IMR-90 (cell line): Measurements from ENCODE around the gene KCNIP3.

Experiments used
- BHLHE40 ChIP-seq: fragments of 150-350 bp; IDR thresholded peaks from 2 replicates; pipeline ENCODE4 v1.6.1; 2016; ENCODE audit warnings: mild to moderate bottlenecking, low read depth, low read length
- MAFK ChIP-seq: IDR thresholded peaks from 2 replicates; pipeline ENCODE4 v1.6.1; 2012; ENCODE audit warnings: low read depth, low read length, improper control_type of control experiment
- MXI1 ChIP-seq: IDR thresholded peaks from 2 replicates; pipeline ENCODE4 v1.6.1; 2012; ENCODE audit warnings: low read depth, mild to moderate bottlenecking, low read length, moderate library complexity, borderline replicate concordance
- POLR2A ChIP-seq: IDR thresholded peaks from 2 replicates; pipeline ENCODE4 v1.6.1; 2012; ENCODE audit warnings: mild to moderate bottlenecking, low read depth, low read length
- RAD21 ChIP-seq: IDR thresholded peaks from 2 replicates; pipeline ENCODE4 v1.6.1; 2012; ENCODE audit warnings: low read length, improper control_type of control experiment
- RFX5 ChIP-seq: IDR thresholded peaks from 2 replicates; pipeline ENCODE4 v1.8.0; 2012; ENCODE audit warnings: low read depth, mild to moderate bottlenecking, low read length, moderate library complexity
- TF ChIP-seq, protein P1 (sequence below): conservative IDR thresholded peaks from 2 replicates; pipeline ENCODE4 v1.5.1; 2012; ENCODE audit warnings: mild to moderate bottlenecking, low read depth, low read length, improper control_type of control experiment
- TF ChIP-seq, protein P2 (sequence below): fragments of 150-350 bp; IDR thresholded peaks from 2 replicates; pipeline ENCODE4 v1.6.1; 2017; ENCODE audit warnings: mild to moderate bottlenecking, antibody characterized with exemption, low read length, low read depth

DNA sequence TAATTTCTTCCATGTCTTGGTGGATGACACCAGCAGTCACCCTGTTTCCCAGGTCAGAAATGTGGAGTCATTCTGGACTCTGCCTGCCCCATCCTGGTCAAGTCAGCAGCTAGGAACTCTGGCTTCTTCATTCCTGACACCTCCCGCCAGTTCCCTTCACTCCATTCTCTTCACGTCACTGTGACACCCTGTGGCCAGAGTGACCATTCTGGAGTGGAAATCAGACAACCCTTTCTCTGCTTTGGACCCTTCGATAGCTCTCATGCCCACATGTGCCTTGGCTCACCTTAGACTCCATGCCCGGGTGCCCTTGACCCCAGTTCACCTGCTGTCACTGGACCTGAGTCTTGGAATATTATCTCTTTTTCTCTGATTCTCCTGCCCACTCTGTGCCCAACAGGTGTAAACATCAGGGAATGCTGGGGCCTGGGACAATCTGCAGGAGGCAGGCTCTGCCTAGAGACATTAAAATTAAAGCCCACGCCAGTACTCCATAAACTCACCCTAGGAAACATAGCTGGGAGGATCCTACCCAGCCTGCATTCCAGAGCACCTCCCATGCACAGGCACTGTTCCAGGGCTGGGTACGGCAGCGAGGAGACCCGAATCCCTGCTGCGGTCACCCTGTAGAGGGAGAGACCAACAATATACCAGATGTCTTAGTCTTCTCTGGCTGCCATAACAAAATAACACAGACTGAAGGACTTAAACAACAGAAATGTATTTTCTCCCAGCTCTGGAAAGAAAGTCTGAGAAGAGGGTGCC lies 64.3 kb downstream of the KCNIP3 start:
- TF ChIP-seq, protein P1, sequence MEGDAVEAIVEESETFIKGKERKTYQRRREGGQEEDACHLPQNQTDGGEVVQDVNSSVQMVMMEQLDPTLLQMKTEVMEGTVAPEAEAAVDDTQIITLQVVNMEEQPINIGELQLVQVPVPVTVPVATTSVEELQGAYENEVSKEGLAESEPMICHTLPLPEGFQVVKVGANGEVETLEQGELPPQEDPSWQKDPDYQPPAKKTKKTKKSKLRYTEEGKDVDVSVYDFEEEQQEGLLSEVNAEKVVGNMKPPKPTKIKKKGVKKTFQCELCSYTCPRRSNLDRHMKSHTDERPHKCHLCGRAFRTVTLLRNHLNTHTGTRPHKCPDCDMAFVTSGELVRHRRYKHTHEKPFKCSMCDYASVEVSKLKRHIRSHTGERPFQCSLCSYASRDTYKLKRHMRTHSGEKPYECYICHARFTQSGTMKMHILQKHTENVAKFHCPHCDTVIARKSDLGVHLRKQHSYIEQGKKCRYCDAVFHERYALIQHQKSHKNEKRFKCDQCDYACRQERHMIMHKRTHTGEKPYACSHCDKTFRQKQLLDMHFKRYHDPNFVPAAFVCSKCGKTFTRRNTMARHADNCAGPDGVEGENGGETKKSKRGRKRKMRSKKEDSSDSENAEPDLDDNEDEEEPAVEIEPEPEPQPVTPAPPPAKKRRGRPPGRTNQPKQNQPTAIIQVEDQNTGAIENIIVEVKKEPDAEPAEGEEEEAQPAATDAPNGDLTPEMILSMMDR: no peak
- TF ChIP-seq RFX5: no peak
- TF ChIP-seq, protein P2, sequence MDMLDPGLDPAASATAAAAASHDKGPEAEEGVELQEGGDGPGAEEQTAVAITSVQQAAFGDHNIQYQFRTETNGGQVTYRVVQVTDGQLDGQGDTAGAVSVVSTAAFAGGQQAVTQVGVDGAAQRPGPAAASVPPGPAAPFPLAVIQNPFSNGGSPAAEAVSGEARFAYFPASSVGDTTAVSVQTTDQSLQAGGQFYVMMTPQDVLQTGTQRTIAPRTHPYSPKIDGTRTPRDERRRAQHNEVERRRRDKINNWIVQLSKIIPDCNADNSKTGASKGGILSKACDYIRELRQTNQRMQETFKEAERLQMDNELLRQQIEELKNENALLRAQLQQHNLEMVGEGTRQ: no peak
- no peak for TF ChIP-seq MXI1
- TF ChIP-seq RAD21: no peak
- TF ChIP-seq BHLHE40: no peak
- no peak for TF ChIP-seq MAFK
- no peak for TF ChIP-seq POLR2A
